ENCODE results near the gene PLXNA4.

Gene PLXNA4

DNA sequence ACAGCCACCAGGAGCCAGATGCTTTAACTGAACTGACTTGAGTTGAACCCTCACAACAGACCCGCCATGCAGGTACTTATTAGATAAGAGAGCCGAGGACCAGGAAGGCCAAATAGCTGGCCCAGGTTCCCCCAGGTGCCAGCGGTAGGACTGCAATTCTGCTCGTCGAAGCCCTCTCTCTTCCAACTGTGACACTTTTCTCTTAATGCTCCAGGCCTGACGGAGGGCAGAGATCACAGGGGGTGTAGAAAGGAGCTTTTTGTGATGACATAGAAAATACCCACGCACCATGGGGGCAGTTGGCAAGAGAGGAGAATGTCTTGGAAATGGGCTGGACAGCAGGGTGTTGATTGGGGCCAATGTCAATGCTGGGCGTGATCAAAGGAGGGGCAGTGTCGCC is 208.5 kb downstream of the PLXNA4 start:
- Histone ChIP-seq H3K4me3 (replicated peaks; ENCODE audit: insufficient read depth, low read length) (no peak overlapping the region), H3K27ac (replicated peaks) (no peak overlapping the region), H3K27me3 (ENCODE audit: insufficient read depth, poor library complexity, severe bottlenecking) (no peaks in the 10 kb centered on the region)
- no peak for TF ChIP-seq SPI1 (IDR thresholded peaks at IDR 0.05; ENCODE audit: borderline replicate concordance, low read depth)
- TF ChIP-seq, protein P1, sequence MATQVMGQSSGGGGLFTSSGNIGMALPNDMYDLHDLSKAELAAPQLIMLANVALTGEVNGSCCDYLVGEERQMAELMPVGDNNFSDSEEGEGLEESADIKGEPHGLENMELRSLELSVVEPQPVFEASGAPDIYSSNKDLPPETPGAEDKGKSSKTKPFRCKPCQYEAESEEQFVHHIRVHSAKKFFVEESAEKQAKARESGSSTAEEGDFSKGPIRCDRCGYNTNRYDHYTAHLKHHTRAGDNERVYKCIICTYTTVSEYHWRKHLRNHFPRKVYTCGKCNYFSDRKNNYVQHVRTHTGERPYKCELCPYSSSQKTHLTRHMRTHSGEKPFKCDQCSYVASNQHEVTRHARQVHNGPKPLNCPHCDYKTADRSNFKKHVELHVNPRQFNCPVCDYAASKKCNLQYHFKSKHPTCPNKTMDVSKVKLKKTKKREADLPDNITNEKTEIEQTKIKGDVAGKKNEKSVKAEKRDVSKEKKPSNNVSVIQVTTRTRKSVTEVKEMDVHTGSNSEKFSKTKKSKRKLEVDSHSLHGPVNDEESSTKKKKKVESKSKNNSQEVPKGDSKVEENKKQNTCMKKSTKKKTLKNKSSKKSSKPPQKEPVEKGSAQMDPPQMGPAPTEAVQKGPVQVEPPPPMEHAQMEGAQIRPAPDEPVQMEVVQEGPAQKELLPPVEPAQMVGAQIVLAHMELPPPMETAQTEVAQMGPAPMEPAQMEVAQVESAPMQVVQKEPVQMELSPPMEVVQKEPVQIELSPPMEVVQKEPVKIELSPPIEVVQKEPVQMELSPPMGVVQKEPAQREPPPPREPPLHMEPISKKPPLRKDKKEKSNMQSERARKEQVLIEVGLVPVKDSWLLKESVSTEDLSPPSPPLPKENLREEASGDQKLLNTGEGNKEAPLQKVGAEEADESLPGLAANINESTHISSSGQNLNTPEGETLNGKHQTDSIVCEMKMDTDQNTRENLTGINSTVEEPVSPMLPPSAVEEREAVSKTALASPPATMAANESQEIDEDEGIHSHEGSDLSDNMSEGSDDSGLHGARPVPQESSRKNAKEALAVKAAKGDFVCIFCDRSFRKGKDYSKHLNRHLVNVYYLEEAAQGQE (IDR thresholded peaks at IDR 0.05; ENCODE audit: insufficient replicate concordance, low read depth), result no peak
- TF ChIP-seq, protein P2, sequence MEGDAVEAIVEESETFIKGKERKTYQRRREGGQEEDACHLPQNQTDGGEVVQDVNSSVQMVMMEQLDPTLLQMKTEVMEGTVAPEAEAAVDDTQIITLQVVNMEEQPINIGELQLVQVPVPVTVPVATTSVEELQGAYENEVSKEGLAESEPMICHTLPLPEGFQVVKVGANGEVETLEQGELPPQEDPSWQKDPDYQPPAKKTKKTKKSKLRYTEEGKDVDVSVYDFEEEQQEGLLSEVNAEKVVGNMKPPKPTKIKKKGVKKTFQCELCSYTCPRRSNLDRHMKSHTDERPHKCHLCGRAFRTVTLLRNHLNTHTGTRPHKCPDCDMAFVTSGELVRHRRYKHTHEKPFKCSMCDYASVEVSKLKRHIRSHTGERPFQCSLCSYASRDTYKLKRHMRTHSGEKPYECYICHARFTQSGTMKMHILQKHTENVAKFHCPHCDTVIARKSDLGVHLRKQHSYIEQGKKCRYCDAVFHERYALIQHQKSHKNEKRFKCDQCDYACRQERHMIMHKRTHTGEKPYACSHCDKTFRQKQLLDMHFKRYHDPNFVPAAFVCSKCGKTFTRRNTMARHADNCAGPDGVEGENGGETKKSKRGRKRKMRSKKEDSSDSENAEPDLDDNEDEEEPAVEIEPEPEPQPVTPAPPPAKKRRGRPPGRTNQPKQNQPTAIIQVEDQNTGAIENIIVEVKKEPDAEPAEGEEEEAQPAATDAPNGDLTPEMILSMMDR (IDR thresholded peaks at IDR 0.05; ENCODE audit: insufficient read depth, low read length), result no peak
- no peak for DNase-seq (ENCODE audit: low read depth in 1 of 2, low spot score in 1 of 2)

DNA sequence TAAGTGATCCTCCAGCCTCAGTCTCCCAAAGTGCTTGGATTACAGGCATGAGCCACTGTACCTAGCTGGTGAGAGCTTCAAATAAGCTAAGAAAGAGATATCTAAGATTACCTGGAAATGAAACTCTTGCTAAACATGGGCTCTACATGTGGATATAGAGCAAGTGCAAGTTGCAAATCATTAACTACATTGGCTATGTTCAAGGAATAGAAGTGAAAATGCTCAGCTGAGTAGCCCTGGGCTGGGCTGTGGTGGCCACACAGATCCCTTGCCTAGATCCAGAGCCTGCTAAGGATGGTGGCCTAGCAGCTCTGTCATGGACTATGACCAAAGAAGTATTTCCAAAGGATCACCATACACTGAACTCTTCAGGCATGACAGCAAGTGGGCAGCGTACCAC is 209.3 kb downstream of the PLXNA4 start:
- TF ChIP-seq POLR2AphosphoS5 (IDR thresholded peaks at IDR 0.05; ENCODE audit: low read depth), result no peak
- TF ChIP-seq, protein P1 (IDR thresholded peaks at IDR 0.05; ENCODE audit: insufficient replicate concordance, low read depth), result no peak
- Histone ChIP-seq H3K4me3 (replicated peaks; ENCODE audit: insufficient read depth, low read length) (no peak overlapping the region), H3K27ac (replicated peaks) (no peak overlapping the region), H3K27me3 (ENCODE audit: insufficient read depth, poor library complexity, severe bottlenecking) (no peaks in the 10 kb centered on the region)
- no peak for DNase-seq (ENCODE audit: low read depth in 1 of 2, low spot score in 1 of 2)

DNA sequence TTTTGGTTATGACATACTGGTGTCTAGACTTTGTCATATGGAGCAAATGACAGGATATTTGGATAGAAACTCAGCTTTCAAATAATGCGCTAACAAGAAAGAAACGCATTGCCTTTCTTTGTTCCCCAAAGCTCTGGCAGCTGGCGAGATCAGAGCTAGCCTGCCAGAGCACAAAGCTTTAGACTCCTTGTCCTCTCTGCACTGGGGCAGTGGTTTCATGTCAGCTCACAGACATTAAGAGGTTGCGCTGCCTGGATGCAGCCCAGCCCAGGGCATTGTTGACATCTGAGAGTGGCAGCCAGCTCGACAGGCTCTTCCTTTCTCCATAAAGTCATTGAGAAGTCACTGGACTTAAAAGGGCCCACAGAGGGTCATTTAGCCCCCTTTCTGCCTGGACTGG is 212.0 kb downstream of the PLXNA4 start:
- Histone ChIP-seq H3K4me3 (replicated peaks; ENCODE audit: insufficient read depth, low read length) (no peak overlapping the region), H3K27me3 (ENCODE audit: insufficient read depth, poor library complexity, severe bottlenecking) (no peaks in the 10 kb centered on the region), H3K27ac (replicated peaks) (no peak overlapping the region)
- TF ChIP-seq POLR2AphosphoS5 (IDR thresholded peaks at IDR 0.05; ENCODE audit: low read depth) (no peak), SPI1 (IDR thresholded peaks at IDR 0.05; ENCODE audit: borderline replicate concordance, low read depth) (no peak), GABPA (IDR thresholded peaks at IDR 0.05; ENCODE audit: low read depth) (no peak)
- TF ChIP-seq, protein P1 (IDR thresholded peaks at IDR 0.05; ENCODE audit: insufficient replicate concordance, low read depth), result no peak
- TF ChIP-seq, protein P2 (IDR thresholded peaks at IDR 0.05; ENCODE audit: insufficient read depth, low read length), result no peak
- no peak for DNase-seq (ENCODE audit: low read depth in 1 of 2, low spot score in 1 of 2)

DNA sequence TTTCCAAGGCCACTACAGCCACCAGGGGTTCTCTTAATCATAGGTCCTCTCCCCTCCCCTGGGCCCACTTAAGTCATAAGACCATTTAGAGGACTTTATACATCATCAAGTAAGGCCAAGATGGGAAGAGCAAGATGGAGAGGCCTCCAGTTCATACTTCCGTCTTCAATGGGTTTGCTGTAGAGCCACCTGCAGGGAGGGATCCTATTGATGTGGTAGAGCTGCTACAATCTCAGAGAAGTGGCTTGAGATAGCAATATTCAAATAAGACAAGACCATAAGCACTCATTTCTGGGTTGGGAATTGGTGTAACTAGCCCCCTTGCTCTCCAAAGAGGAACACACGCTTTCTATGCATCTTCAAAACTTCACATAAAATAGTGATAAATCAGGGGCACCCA is 214.2 kb downstream of the PLXNA4 start:
- Histone ChIP-seq H3K4me3 (replicated peaks; ENCODE audit: insufficient read depth, low read length) (no peak overlapping the region), H3K27me3 (ENCODE audit: insufficient read depth, poor library complexity, severe bottlenecking) (no peaks in the 10 kb centered on the region), H3K27ac (replicated peaks) (no peak overlapping the region)
- TF ChIP-seq SPI1 (IDR thresholded peaks at IDR 0.05; ENCODE audit: borderline replicate concordance, low read depth), result no peak
- TF ChIP-seq, protein P1 (IDR thresholded peaks at IDR 0.05; ENCODE audit: insufficient replicate concordance, low read depth), result no peak
- TF ChIP-seq GABPA (IDR thresholded peaks at IDR 0.05; ENCODE audit: low read depth), result no peak
- no peak for TF ChIP-seq POLR2AphosphoS5 (IDR thresholded peaks at IDR 0.05; ENCODE audit: low read depth)
- TF ChIP-seq, protein P2 (IDR thresholded peaks at IDR 0.05; ENCODE audit: insufficient read depth, low read length), result no peak
- DNase-seq (ENCODE audit: low read depth in 1 of 2, low spot score in 1 of 2), result no peak
